ENCODE measurements around the gene DECR2.

DECR2 gene

GRCh38 chr16:381012-381788 lies 20.5 kb upstream of the DECR2 start:
- peak overlapping the region; percentile 84 for H3K9ac ChIP-seq (ENCODE audit: low read length)
- no peaks in the 10 kb centered on the region for H3K27me3 ChIP-seq (ENCODE audit: control insufficient read depth in 1 of 2, insufficient read depth in 1 of 2, low read length in 2 of 2)
- H3K79me1 ChIP-seq (replicated peaks; ENCODE audit: low read length, poor library complexity, severe bottlenecking), result peaks cover 30% of the 10 kb centered on the region
- peak overlapping the region; percentile 76 for H2BK15ac ChIP-seq (ENCODE audit: low read depth, poor library complexity, severe bottlenecking)
- no peak overlapping the region for H3K27ac ChIP-seq (ENCODE audit: low read length, poor library complexity, severe bottlenecking)
- H2BK12ac ChIP-seq (ENCODE audit: low read length in 2 of 2), result no peak overlapping the region
- peak; percentile 40 for DNase-seq
- peak overlapping the region; percentile 11 to 72 for H3K14ac ChIP-seq (ENCODE audit: low read length in 2 of 2)
- H4K91ac ChIP-seq (ENCODE audit: low read length), result peak overlapping the region; percentile 3
- H4K8ac ChIP-seq (ENCODE audit: low read length), result peak overlapping the region; percentile 38
- under 1% methylated on average over 49 of the region's 73 CpGs for WGBS
- no peaks in the 10 kb centered on the region for H3K9me3 ChIP-seq (ENCODE audit: control insufficient read depth, low read length)
- peak overlapping the region; percentile 82 for H3K4me2 ChIP-seq (ENCODE audit: low read length, poor library complexity, severe bottlenecking)
- peak overlapping the region in 1 of 2 experiments; percentile 75 for H3K23ac ChIP-seq (ENCODE audit: low read length in 2 of 2)
- H2AFZ ChIP-seq (ENCODE audit: low read depth, low read length), result peak overlapping the region; percentile 37
- peak overlapping the region; percentile 63 for H2BK5ac ChIP-seq (ENCODE audit: low read depth, low read length, poor library complexity, severe bottlenecking)
- peaks cover 41% of the 10 kb centered on the region for H3K4me1 ChIP-seq (ENCODE audit: control insufficient read depth, insufficient read depth, low read depth, low read length)
- H2AK5ac ChIP-seq (ENCODE audit: low read length, severe bottlenecking), result no peak overlapping the region
- H3K36me3 ChIP-seq (ENCODE audit: control insufficient read depth in 1 of 2, insufficient read depth in 2 of 2, low read depth in 1 of 2, low read length in 2 of 2), result peaks cover 11 to 25% of the 10 kb centered on the region in 2 experiments
- H3K18ac ChIP-seq (ENCODE audit: low read depth in 1 of 2, low read length in 2 of 2), result peak overlapping the region; percentile 84 to 97
- H2BK120ac ChIP-seq (ENCODE audit: low read depth, low read length), result peak overlapping the region; percentile 87
- H3K4ac ChIP-seq (ENCODE audit: low read depth in 1 of 2, low read length in 2 of 2), result peak overlapping the region; percentile 53 to 72
- peak overlapping the region; percentile 81 to 86 for H3K4me3 ChIP-seq (ENCODE audit: insufficient read depth in 1 of 2, low read depth in 1 of 2, low read length in 2 of 2)

GRCh38 chr16:381789-382717 lies 19.6 kb upstream of the DECR2 start, which contains the start of gene PGAP6:
TSS of gene PGAP6 (minus strand) at chr16:381978. CDS start at chr16:381821, 157 bp downstream.
- Histone ChIP-seq H2BK120ac (ENCODE audit: low read depth, low read length) (peak within 1 kb of the TSS; percentile 87), H2AFZ (ENCODE audit: low read depth, low read length) (peak within 1 kb of the TSS; percentile 49), H3K9ac (ENCODE audit: low read length) (peak within 1 kb of the TSS; percentile 86), H3K36me3 (ENCODE audit: control insufficient read depth in 1 of 2, insufficient read depth in 2 of 2, low read depth in 1 of 2, low read length in 2 of 2) (peaks cover 3 to 16% of the 10 kb centered on the region in 2 experiments), H2BK5ac (ENCODE audit: low read depth, low read length, poor library complexity, severe bottlenecking) (peak within 1 kb of the TSS; percentile 63), H3K14ac (ENCODE audit: low read length in 2 of 2) (peak within 1 kb of the TSS; percentile 11 to 97), H3K23ac (ENCODE audit: low read length in 2 of 2) (peak within 1 kb of the TSS in 1 of 2 experiments; percentile 91), H3K4me3 (ENCODE audit: insufficient read depth in 1 of 2, low read depth in 1 of 2, low read length in 2 of 2) (peak within 1 kb of the TSS; percentile 81 to 90), H3K27me3 (ENCODE audit: control insufficient read depth in 1 of 2, insufficient read depth in 1 of 2, low read length in 2 of 2) (no peaks in the 10 kb centered on the region), H3K4me1 (ENCODE audit: control insufficient read depth, insufficient read depth, low read depth, low read length) (peaks cover 41% of the 10 kb centered on the region), H3K18ac (ENCODE audit: low read depth in 1 of 2, low read length in 2 of 2) (peak within 1 kb of the TSS; percentile 84 to 97), H2BK12ac (ENCODE audit: low read length in 2 of 2) (peak within 1 kb of the TSS in 1 of 2 experiments; percentile 83), H2AK5ac (ENCODE audit: low read length, severe bottlenecking) (no peak within 1 kb of the TSS), H3K79me1 (replicated peaks; ENCODE audit: low read length, poor library complexity, severe bottlenecking) (peaks cover 26% of the 10 kb centered on the region), H4K8ac (ENCODE audit: low read length) (peak within 1 kb of the TSS; percentile 72), H2BK15ac (ENCODE audit: low read depth, poor library complexity, severe bottlenecking) (peak within 1 kb of the TSS; percentile 76), H3K27ac (ENCODE audit: low read length, poor library complexity, severe bottlenecking) (no peak within 1 kb of the TSS), H3K9me3 (ENCODE audit: control insufficient read depth, low read length) (no peaks in the 10 kb centered on the region), H3K4me2 (ENCODE audit: low read length, poor library complexity, severe bottlenecking) (peak within 1 kb of the TSS; percentile 99), H3K4ac (ENCODE audit: low read depth in 1 of 2, low read length in 2 of 2) (peak within 1 kb of the TSS; percentile 72 to 91), H4K91ac (ENCODE audit: low read length) (peak within 1 kb of the TSS; percentile 3)
- DNase-seq, result peak; percentile 44
- under 1% methylated on average over 58 of the region's 123 CpGs for WGBS

DNA sequence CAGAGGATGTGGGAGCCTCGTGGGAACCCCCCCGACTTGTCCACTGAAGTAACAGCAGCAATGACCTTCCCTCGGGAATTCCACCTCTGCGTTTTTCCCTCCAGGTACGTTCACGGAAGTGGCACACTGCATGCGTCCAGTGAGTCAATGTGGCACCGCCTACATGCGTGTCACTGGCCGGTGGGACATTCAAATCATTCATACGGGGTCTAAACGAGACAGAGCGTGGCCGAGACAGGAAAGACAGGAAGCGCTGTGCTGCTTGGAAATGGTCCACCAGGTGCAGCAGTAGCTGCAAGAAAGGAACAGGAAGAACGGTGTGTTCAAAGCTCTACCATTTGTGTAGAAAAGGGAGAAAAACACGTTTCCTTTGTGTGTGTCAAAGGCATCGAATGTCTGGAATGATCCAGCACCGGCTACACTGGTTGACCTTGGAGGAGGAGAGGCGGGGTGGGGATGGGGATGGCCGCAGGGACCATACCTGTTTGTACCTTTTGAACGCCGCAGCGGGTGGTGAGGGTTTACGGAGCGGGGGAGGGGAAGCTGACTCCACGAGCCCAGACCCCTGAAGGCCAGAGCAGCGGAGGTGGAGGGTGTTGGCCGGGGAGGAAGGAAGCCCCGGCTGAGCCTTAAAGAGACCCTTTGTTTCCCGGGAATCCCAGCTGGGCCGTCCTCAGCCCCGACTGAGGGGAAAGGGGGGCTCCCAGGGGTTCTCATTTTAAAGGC lies 18.2 kb upstream of the DECR2 start:
- no peak overlapping the region for H3K9ac ChIP-seq (ENCODE audit: low read length)
- H3K36me3 ChIP-seq (ENCODE audit: control insufficient read depth in 1 of 2, insufficient read depth in 2 of 2, low read depth in 1 of 2, low read length in 2 of 2), result peaks cover 0 to 8% of the 10 kb centered on the region in 2 experiments
- peak overlapping the region in 1 of 2 experiments; percentile 70 for H3K18ac ChIP-seq (ENCODE audit: low read depth in 1 of 2, low read length in 2 of 2)
- H3K9me3 ChIP-seq (ENCODE audit: control insufficient read depth, low read length), result no peaks in the 10 kb centered on the region
- H3K79me1 ChIP-seq (replicated peaks; ENCODE audit: low read length, poor library complexity, severe bottlenecking), result peaks cover 18% of the 10 kb centered on the region
- no peak overlapping the region for H3K27ac ChIP-seq (ENCODE audit: low read length, poor library complexity, severe bottlenecking)
- H3K4me2 ChIP-seq (ENCODE audit: low read length, poor library complexity, severe bottlenecking), result peak overlapping the region; percentile 57
- peak overlapping the region in 1 of 2 experiments; percentile 83 for H3K23ac ChIP-seq (ENCODE audit: low read length in 2 of 2)
- peak overlapping the region in 1 of 2 experiments; percentile 9 for H3K14ac ChIP-seq (ENCODE audit: low read length in 2 of 2)
- DNase-seq, result peak; percentile 48
- peak overlapping the region; percentile 64 for H2BK120ac ChIP-seq (ENCODE audit: low read depth, low read length)
- WGBS, result 15% methylated on average over 32 of the region's 33 CpGs
- peak overlapping the region in 1 of 2 experiments; percentile 12 for H2BK12ac ChIP-seq (ENCODE audit: low read length in 2 of 2)
- H3K4me3 ChIP-seq (ENCODE audit: insufficient read depth in 1 of 2, low read depth in 1 of 2, low read length in 2 of 2), result peak overlapping the region in 1 of 2 experiments; percentile 90
- H3K4me1 ChIP-seq (ENCODE audit: control insufficient read depth, insufficient read depth, low read depth, low read length), result peaks cover 39% of the 10 kb centered on the region
- H2BK15ac ChIP-seq (ENCODE audit: low read depth, poor library complexity, severe bottlenecking), result peak overlapping the region; percentile 60
- H3K27me3 ChIP-seq (ENCODE audit: control insufficient read depth in 1 of 2, insufficient read depth in 1 of 2, low read length in 2 of 2), result no peaks in the 10 kb centered on the region
- no peak overlapping the region for H2AK5ac ChIP-seq (ENCODE audit: low read length, severe bottlenecking)
- no peak overlapping the region for H4K91ac ChIP-seq (ENCODE audit: low read length)
- H2BK5ac ChIP-seq (ENCODE audit: low read depth, low read length, poor library complexity, severe bottlenecking), result no peak overlapping the region
- H2AFZ ChIP-seq (ENCODE audit: low read depth, low read length), result no peak overlapping the region
- H3K4ac ChIP-seq (ENCODE audit: low read depth in 1 of 2, low read length in 2 of 2), result no peak overlapping the region
- H4K8ac ChIP-seq (ENCODE audit: low read length), result peak overlapping the region; percentile 66

Data from mesenchymal stem cell (in vitro differentiated cells and primary cell).